Smooth muscle cell (in vitro differentiated cells): ENCODE data around the gene CCDC85A. TPM values are rescaled to one million over a fixed set of nuclear protein-coding genes. Genes with fewer than 3 reads are reported as not detected.

ENCODE experiments used
- DNase-seq: peaks from one replicate; lab custom pipeline; 2025; ENCODE audit not compliant: unreplicated experiment; lab: John Stamatoyannopoulos, UW
- H2AFZ ChIP-seq: fragments of 200-600 bp; sonication (generic); 2 replicates; pipeline ENCODE4 v1.6.0; 2016; ENCODE audit warnings: antibody characterized with exemption, low read depth, mild to moderate bottlenecking
- H3F3A ChIP-seq: fragments of 200-600 bp; sonication (generic); 2 replicates; pipeline ENCODE4 v1.6.0; 2017; ENCODE audit warnings: antibody characterized with exemption, low read depth
- H3K27ac ChIP-seq: fragments of 200-600 bp; sonication (generic); 2 replicates; pipeline ENCODE4 v1.5.1; 2016; ENCODE audit warnings: low read depth, mild to moderate bottlenecking
- H3K27me3 ChIP-seq: fragments of 200-600 bp; sonication (generic); 2 replicates; pipeline ENCODE4 v1.6.1; 2016; ENCODE audit warnings: low read depth, mild to moderate bottlenecking
- H3K36me3 ChIP-seq: fragments of 200-600 bp; sonication (generic); 2 replicates; pipeline ENCODE4 v1.5.1; 2016; ENCODE audit warnings: low read depth
- H3K4me1 ChIP-seq: fragments of 200-600 bp; sonication (generic); 2 replicates; pipeline ENCODE4 v1.5.1; 2016; ENCODE audit warnings: low read depth
- H3K4me2 ChIP-seq: fragments of 200-600 bp; sonication (generic); 2 replicates; pipeline ENCODE4 v1.6.0; 2016; ENCODE audit warnings: mild to moderate bottlenecking
- H3K4me3 ChIP-seq: fragments of 200-600 bp; sonication (generic); 2 replicates; pipeline ENCODE4 v1.5.1; 2016; ENCODE audit warnings: mild to moderate bottlenecking
- H3K79me2 ChIP-seq: fragments of 200-600 bp; sonication (generic); 2 replicates; pipeline ENCODE4 v1.6.0; 2016; ENCODE audit warnings: low read depth, mild to moderate bottlenecking
- H3K9ac ChIP-seq: fragments of 200-600 bp; sonication (generic); 2 replicates; pipeline ENCODE4 v1.6.0; 2016; ENCODE audit warnings: low read depth
- H3K9me3 ChIP-seq: fragments of 200-600 bp; sonication (generic); replicated peaks from 2 replicates; pipeline ENCODE4 v1.5.1; 2016; ENCODE audit warnings: low read depth
- H4K20me1 ChIP-seq: fragments of 200-600 bp; sonication (generic); 2 replicates; pipeline ENCODE4 v1.6.0; 2016; ENCODE audit warnings: low read depth
- WGBS: methylation state at CpG from one replicate; pipeline ENCODE4 v1.1.7; 2016; ENCODE audit warnings: low lambda C conversion rate; 5-methylcytosine and 5-hydroxymethylcytosine counted together
- polyA plus RNA-seq: library from polyadenylated mRNA; unstranded; fragments of >200 nt; fragmentation: Nextera tagmentation; extraction: Ambion mirVana; gene quantifications from 2 replicates; pipeline ENCODE4 v1.2.1, GENCODE V29; 2016
- total RNA-seq: library from RNA; depleted of rRNA; stranded (reverse); fragments of >200 nt; gene quantifications from 2 replicates; pipeline ENCODE4 v1.2.3, GENCODE V29; 2014
- TF ChIP-seq, protein P1 (sequence below): fragments of 200-600 bp; sonication (generic); IDR thresholded peaks from 2 replicates; pipeline ENCODE4 v1.5.1; 2017; ENCODE audit warnings: borderline replicate concordance, mild to moderate bottlenecking, antibody characterized with exemption; ENCODE audit not compliant: insufficient read depth, poor library complexity, severe bottlenecking

CCDC85A gene
- total and polyA plus RNA-seq, 2 experiments from 2014 or later, result 0.67 to 2.1 TPM

DNA sequence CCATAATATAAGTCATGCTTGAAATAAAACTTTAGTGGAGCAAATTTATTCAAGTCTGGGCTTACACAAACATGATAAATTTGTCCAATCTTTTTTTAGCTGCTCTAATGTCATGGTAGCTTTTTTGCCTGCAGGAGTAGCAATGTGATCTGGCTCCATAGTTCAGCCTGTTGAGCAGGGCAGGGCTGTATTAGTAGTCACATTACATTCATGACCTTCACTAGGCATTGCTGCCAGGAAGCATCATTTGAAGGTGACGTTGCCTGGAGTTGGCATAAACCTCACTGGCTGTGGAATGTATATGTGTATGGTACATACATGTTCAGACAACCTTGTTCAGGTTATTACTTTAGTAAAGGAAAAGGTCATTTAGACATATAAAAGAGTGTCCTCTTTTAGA is 76.6 kb downstream of the CCDC85A start:
- no peak overlapping the region for H3K9ac ChIP-seq
- TF ChIP-seq, protein P1, sequence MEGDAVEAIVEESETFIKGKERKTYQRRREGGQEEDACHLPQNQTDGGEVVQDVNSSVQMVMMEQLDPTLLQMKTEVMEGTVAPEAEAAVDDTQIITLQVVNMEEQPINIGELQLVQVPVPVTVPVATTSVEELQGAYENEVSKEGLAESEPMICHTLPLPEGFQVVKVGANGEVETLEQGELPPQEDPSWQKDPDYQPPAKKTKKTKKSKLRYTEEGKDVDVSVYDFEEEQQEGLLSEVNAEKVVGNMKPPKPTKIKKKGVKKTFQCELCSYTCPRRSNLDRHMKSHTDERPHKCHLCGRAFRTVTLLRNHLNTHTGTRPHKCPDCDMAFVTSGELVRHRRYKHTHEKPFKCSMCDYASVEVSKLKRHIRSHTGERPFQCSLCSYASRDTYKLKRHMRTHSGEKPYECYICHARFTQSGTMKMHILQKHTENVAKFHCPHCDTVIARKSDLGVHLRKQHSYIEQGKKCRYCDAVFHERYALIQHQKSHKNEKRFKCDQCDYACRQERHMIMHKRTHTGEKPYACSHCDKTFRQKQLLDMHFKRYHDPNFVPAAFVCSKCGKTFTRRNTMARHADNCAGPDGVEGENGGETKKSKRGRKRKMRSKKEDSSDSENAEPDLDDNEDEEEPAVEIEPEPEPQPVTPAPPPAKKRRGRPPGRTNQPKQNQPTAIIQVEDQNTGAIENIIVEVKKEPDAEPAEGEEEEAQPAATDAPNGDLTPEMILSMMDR, result no peak
- H3K36me3 ChIP-seq, result no peaks in the 10 kb centered on the region
- no peaks in the 10 kb centered on the region for H4K20me1 ChIP-seq
- no peaks in the 10 kb centered on the region for H3F3A ChIP-seq
- no peak for DNase-seq
- no peak overlapping the region for H3K4me2 ChIP-seq
- no peak overlapping the region for H3K4me3 ChIP-seq
- H2AFZ ChIP-seq, result no peak overlapping the region
- no peaks in the 10 kb centered on the region for H3K9me3 ChIP-seq
- no peaks in the 10 kb centered on the region for H3K79me2 ChIP-seq
- WGBS, result 54% methylated on average over 1 of the region's 1 CpG
- H3K4me1 ChIP-seq, result no peaks in the 10 kb centered on the region
- no peaks in the 10 kb centered on the region for H3K27me3 ChIP-seq
- H3K27ac ChIP-seq, result no peak overlapping the region

DNA sequence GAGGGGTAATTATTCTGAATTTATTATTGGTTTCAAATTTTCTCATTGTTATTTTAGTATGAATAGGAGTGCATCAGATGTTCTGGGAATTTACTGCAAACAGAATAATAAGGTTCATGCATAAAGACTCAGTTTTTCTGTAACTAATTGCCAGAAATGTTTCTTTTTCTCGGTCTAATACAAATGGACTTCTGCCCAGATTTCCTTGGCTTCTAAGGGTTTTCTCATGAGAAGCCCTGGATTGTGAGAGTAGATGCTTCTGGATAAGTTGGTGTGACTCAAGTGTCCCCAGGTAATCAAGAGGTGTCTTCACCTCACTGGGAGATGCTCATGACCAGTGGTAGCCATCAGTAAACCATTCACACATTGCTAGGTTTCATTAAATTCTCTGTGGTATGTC is 78.5 kb downstream of the CCDC85A start:
- no peak overlapping the region for H2AFZ ChIP-seq

DNA sequence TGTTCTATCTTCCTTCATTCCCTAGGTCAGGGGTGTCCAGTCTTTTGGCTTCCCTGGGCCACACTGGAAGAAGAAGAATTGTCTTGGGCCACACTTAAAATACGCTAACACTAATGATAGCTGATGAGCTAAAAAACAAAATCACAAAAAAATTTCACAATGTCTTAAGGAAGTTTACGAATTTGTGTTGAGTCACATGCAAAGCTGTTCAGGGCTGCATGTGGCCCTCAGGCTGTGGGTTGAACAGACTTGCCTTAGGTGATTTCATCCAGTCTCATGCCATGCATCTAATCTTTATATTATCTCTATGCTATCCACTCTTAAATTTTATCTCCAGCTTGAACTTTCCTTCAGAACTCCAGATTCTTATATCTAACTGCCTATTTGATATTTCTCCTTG is 80.1 kb downstream of the CCDC85A start:
- H3K4me2 ChIP-seq, result no peak overlapping the region
- H3F3A ChIP-seq, result no peaks in the 10 kb centered on the region
- no peak overlapping the region for H3K27ac ChIP-seq
- 78% methylated on average over 2 of the region's 2 CpGs for WGBS
- TF ChIP-seq, protein P1, result no peak
- DNase-seq, result no peak
- no peaks in the 10 kb centered on the region for H3K4me1 ChIP-seq
- no peaks in the 10 kb centered on the region for H3K79me2 ChIP-seq
- no peaks in the 10 kb centered on the region for H3K27me3 ChIP-seq
- H3K9ac ChIP-seq, result no peak overlapping the region
- no peaks in the 10 kb centered on the region for H4K20me1 ChIP-seq
- no peak overlapping the region for H3K4me3 ChIP-seq
- H2AFZ ChIP-seq, result no peak overlapping the region
- H3K9me3 ChIP-seq, result no peaks in the 10 kb centered on the region
- H3K36me3 ChIP-seq, result no peaks in the 10 kb centered on the region

More for the DNA sequence above, 78.5 kb downstream of the CCDC85A start:
- Histone ChIP-seq H3K27ac (no peak overlapping the region), H3K36me3 (no peaks in the 10 kb centered on the region), H3F3A (no peaks in the 10 kb centered on the region), H3K9ac (no peak overlapping the region), H3K4me1 (no peaks in the 10 kb centered on the region), H3K4me2 (no peak overlapping the region), H4K20me1 (no peaks in the 10 kb centered on the region), H3K79me2 (no peaks in the 10 kb centered on the region), H3K9me3 (no peaks in the 10 kb centered on the region), H3K4me3 (no peak overlapping the region), H3K27me3 (no peaks in the 10 kb centered on the region)
- TF ChIP-seq, protein P1, result no peak
- DNase-seq, result no peak
- WGBS, result 88% methylated on average over 1 of the region's 1 CpG

DNA sequence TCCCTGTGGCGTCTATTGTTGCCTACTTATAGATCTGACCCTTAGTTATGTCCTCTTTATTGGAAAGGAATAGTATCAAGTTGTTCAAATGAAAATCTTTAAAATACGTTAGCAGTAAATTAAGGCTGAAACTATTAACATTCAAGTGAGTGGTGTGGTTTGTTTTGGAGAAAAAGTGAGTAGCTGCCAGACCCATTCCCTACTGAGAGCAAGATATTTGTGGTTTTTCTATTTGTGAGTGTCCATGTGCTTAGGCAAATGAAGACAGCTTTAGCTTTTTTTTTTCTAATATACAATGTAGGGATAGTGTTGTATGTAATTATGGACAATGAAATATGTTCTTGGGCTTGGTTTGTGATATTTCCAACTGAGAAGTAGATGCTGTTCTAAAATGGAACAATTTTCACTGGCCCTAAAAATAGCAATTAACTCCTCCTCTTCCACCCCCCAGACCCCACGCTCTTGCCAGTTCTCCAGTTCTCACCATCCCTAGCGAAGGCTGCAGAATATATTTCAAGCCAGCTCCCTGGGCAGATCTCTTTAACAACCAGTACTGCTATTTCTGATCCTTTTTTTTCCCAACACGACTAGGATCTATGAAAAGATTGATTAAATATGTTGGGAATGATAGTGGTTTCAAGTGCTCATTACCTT is 83.1 kb downstream of the CCDC85A start:
- no peak overlapping the region for H3K9ac ChIP-seq
- no peaks in the 10 kb centered on the region for H3K4me1 ChIP-seq
- no peak overlapping the region for H3K27ac ChIP-seq
- H3F3A ChIP-seq, result no peaks in the 10 kb centered on the region
- H3K79me2 ChIP-seq, result no peaks in the 10 kb centered on the region
- no peak for DNase-seq
- H4K20me1 ChIP-seq, result no peaks in the 10 kb centered on the region
- H3K36me3 ChIP-seq, result no peaks in the 10 kb centered on the region
- 85% methylated on average over 5 of the region's 5 CpGs for whole genome bisulfite sequencing
- H2AFZ ChIP-seq, result no peak overlapping the region
- TF ChIP-seq, protein P1, result no peak
- H3K9me3 ChIP-seq, result no peaks in the 10 kb centered on the region
- H3K4me2 ChIP-seq, result no peak overlapping the region
- H3K4me3 ChIP-seq, result no peak overlapping the region
- H3K27me3 ChIP-seq, result no peaks in the 10 kb centered on the region
